GM19043 (cell line): ENCODE results near the gene TPCN2.

Experiments
- ATAC-seq: cut with Tn5 transposase; IDR thresholded peaks from one replicate; pipeline ENCODE4 v1.9.1; 2021; ENCODE audit warnings: low read depth; ENCODE audit not compliant: unreplicated experiment

The TPCN2 gene

DNA sequence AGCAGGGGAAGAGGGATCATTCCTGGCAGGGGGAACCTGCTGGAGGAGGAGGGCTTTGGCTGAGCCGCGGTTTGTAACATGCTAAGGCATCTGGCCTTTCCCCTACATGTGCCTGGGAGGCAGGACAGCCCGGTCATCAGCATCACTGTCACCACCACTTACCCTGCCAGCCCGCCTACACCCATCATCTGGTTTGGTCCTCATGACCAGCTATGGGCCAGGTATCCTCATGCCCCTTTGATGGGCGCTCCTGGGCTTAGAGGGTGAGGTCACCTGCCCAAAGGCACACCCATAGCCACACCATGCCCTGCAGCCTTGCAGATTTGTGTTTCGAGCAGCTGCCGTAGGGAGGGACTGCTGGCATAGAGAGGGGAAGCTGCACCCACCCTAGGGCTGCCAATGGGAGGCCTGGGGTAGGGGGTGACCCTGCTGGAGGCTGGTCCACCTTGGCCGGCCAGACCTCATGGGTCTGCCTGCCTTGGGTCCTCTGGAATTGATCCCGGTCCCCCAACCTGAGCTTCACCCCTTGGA is 38.3 kb upstream of the TPCN2 start:
- no peak for ATAC-seq

DNA sequence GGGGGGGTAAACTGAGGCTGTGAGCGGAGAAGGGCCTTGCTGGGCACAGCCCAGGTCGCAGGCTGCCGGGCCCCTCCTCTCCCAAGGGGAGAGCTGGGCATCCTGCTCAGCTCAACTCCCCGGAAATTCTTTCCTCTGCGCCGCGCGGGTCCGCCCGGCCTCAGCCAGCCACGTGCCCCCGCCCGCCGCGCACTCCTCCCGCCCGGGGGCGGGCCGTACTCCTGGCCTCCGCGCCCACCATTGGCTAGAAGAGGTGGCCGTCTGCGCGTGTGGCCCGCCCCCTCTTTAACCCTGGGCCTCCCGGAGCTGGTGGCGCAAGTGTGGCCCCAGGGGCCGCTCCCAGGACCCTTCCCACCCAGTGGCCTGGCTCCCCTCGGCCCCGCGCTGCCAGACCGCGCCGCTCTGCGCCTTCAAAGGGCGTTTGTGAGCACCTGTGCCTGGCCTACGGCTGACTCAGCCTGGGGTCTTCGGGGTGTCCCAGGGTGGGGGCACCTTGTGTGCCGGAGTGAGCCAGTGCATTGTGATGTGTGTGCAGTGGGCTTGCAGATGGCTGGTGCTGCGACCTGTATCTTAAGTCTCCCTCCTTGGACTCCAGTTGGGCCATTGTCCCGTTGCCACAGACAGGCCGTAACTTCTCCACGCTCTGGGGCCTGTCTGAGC is 37.6 kb upstream of the TPCN2 start:
- ATAC-seq: no peak

DNA sequence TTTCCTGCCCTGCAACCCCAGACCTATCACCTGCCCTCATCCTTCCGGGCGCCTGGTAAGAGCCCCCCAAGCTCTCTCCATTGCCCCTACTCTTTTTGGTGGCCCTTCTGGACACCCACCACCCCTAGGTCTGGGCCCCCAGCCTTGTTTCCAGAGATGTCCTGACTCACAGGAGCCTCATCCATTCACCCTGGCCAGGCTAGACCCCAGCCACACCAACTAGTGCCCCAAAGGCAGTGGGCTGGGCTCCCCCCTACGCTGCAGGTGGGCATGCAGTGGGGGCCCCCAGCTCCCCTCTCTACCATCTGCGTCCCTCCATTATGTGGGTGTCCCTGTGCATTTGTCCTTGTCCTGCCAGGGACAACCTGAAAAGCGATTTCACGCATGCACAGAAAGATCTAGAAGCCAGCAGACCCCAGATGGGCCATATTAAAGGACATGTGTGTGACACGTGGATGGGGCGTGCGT is 37.1 kb upstream of the TPCN2 start:
- ATAC-seq: no peak

DNA sequence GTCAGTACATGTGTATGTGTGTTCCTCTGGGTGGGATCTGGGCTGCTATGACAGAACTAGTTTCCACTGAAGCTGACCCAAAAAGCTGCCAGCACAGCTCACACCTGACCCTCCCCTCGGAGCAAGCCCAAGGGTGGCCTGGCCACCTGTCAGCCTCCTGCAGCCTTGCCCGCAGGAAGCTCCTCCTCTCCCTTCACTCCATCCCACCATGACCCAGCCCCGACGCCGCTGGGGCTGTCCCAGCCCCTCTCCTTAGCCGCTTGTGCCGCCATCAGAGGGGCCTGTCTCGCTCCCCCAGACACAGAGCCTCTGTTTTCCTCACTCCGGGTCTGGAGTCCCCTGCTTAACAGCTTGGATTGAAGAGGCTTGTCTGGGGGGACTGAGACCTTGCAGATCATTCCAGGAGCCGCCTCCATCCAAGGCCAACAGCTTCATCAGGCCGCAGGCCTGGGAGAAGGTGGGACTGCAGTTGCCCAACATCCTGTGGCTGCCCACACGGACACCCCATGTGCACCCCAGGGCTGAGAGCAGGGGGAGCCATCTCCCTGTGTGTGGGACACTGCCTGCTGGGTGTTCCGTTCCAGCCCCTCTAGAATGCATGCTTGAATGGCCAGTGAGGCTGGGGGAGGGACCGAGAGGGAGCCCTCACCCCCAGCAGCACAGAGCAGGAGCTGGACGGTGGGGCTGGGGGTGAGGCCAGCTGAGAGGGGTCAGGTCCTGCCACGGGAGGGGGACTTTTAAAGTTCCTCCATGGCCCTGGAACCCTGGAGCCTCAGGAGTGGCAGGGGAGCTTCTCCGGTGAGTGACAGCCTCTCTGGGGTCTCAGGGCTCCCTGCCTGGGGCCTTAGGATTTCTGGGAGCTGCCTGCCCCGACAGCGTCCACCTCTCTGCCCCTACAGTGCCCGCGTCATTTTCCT is 36.4 kb upstream of the TPCN2 start:
- ATAC-seq: no peak

DNA sequence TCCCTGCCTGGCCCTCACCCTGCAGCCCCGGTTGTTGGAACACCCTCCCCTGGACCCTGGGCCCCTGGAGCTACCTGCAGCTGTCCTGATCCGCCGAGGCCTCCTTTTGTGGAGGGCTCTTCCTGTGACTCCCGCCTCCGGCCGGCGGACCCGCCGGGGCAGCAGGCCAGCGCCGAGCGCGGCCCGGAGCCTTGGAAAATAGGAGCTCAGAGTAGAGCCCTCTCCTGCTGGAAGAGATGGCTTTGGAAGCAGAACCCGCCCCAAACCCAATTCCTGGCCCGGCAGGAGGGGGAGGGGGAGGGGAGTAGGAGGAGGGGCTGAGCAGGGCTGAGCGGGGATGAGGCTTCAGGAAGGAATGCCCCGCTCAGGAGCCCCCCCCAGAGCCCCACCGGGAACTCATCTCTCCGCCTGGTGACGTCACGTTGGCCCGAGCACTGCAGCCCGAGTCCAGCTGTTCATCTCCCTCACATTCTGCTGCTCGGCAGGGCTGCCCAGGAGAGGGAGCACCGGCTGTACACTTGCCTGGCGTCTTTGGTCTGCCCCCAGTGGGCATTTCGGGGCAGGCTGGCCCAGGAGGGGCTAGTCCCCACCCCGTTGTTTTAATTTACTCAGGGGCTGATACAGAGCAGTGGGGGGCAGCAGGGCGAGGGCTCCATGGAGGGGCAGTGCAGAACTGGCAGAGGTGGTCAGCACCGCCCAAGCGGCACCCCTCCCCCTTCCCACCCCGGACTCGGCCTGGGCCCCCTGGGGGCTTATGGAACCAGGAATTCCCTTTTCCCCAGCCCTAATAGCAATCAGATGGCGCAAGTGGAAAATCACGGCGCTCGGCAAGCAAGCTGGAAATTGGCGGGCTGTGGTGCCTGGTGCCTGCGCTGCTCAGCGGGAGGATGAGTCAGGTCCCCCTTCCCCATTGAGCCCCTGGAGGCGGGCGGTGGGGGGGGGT is 35.5 kb upstream of the TPCN2 start, which contains the start of gene MRGPRF:
Gene MRGPRF (minus strand): TSS at position 238 of the 943 bp plus-strand sequence. CDS start 3,345 bp downstream, outside the sequence.
- no peak for ATAC-seq

DNA sequence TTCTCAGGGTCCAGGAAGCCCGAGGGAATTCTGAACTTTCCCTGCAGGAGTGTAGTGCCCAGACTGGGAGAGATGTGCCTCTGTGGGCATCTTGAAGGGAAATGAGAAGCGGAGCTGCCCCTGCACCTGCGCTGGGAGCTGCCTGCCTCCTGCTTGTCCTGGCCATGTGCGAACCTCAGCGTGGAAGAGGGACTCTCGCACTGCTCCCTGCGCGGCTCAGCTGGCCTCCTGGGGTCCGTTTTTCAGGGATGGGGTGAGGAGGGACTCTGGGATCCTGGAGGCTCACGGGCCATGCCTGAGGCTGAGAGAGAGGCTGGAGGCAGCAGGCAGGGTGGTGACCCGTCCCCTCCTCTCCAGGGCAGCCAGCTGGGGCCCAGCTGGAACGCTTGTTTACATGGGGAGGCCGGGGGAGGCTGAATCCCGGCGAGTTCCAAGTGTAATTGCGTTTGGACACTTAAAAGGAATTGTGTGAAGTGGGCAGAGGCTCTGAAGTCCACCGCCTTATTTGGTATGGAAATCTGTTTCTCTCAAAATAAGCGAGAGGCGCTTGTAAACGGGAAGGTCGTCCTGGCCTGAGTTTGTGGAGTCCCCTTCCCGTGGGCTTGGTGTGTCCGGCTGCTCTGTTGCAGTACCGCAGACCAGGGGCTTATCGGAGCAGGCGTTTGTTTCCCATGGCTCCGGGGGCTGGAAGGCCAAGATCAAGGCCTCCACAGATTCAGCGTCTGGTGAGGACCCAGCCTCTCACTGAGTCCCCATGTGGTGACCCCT is 34.5 kb upstream of the TPCN2 start:
- no peak for ATAC-seq

DNA sequence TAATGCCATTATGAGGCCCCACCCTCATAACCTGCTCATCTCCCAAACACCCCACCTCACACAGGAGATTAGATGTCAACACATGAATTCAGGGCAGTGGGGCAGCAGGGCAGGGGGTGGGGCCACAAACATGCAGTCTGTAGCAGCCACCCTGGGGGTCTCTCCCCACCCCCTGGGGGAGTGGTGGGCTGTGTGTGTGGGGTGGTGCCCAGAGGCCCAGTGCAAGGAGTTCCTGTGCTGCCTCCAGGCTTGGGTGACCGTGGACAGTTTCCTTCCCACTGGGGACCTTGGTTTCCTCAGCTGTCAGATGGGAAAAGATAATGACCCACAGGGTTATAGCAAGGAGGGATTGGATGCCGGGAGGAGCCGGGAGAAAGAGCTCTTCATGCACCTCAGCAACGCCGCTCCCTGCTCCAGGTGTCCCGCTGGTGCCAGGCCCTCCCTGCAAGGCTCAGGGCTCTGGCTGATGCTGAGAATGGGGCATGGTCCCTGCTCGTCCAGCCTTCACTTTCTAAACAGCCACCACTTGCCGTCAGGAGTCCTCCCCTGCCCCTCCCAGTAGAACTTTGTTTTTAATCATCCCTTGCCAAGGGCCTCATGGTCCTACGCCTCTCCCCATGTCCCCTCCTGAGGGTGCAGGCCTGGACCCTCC is 33.7 kb upstream of the TPCN2 start:
- no peak for ATAC-seq

DNA sequence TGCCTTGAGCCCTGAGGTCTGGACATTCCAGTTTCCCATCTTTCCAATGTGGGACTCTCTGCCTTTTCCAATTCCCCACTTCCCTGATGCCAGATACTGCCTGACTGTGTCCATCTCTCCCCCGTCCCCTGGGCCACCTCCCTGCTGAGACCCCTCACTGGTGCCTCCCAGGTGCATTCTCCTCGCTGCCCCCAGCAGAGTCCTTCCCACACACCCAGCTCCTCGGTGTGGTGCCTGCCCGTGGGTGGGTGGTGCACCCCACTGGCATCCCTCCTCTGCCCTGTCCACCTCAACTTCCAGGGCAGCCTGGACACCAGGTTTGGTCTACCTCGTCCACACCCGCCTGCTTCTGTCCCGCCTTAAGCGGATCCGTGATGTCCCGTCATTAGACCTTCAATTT is 30.8 kb upstream of the TPCN2 start:
- no peak for ATAC-seq

DNA sequence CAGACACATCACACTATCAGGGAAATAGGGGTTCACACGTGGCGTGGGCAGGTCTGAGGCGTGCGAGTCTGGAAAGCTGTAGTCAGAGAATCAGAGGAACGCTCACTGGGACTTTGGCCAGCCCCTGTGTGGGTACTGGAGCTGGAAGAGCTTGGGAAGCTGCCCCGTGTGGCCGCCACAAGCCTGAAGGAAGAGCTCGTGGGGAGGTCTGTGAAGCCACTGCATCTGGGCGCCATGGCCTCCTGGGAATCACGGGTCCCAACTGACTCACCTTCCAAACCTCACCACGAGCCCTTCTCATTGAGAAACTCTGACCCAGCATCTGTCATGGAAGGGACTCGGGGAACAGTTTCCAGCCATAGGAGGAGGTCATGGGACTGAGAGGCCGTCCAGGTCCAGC is 29.8 kb upstream of the TPCN2 start:
- no peak for ATAC-seq

DNA sequence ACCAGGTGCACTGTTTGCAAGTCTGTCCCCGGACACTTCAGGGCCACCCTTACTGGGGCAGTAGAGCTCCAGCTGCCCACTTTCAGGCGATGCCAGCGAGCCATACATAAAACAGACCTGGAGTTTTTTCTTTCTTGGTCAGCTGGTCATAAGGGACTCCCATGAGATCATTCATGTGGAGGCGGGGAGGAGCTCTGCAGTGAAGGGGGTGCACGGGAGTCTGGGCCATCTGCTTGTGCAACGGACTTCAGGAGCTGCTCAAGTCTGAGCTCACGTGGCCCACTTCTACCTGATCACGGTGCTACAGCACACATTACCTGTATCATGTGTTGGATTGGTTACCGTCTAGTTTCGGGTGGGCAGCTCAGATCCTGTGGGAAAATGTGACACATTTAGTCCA is 26.5 kb upstream of the TPCN2 start:
- ATAC-seq: no peak

DNA sequence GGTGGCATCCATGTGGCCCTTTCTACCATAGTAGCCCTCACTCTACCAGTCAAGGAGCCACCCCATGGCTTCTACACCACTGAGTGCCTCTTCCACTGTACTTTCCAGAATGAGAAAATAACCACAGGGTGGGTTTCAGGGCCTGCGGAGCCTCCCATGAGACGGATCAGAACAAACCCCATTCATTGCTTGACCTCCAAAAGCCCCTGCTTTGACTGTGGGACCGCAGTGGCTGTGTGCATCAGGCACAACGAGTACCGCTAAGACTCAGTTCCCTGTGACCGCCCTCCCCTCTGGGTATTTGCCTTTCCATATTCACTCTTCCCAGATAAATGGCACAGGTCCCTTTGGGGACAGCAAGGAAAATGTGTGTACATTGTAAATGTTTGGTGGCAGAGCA is 24.2 kb upstream of the TPCN2 start:
- no peak for ATAC-seq

DNA sequence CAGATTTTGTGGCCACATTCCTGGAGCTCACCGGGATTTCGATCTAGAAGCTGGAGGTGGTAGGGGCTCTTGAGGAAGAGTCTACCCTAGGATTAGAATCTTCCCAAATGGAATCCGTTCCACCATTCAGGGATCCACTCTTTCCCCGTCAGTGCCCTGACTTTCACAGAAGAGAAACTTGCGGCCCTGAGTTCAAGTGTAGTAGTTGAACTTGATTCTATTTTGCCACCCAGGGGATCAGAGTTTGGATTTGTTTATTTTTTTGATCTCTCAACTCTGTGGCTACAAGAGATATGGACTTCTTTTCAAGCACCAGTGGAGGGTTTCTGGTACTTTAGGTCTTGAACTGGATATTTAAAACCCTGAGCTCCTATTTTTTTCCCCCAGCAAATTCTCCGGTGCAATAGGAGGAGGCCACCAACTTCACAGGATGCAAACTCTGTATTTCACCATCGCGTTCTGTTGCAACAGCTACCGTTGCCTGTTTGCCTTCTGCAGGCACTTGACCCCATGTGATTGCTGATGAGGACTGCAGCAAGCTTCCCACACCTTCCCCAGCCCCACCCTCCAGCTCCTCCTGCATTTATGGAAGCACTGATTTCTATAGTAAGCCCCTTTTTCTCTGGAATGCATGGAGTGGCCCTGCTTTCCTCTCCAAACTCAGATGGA is 20.9 kb upstream of the TPCN2 start:
- ATAC-seq: no peak

DNA sequence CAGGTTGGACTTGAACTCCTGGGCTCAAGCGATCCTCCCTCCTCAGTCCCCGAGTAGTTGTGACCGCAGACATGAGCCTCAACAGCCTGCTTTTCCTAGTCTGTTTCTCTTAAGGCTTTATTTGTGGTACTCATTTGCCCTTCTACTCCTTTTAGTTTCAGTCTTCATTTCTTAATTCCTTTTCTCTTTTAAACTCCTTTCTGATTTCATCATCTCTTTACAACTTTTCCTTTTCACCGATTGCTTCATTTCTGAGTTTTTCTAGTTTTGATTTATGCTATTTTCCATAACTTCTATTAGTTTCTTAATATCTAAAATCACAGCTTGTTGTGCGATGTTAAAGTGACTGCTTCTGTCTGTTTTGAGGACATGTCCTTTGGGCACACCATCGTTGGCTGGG is 18.4 kb upstream of the TPCN2 start:
- ATAC-seq: no peak

DNA sequence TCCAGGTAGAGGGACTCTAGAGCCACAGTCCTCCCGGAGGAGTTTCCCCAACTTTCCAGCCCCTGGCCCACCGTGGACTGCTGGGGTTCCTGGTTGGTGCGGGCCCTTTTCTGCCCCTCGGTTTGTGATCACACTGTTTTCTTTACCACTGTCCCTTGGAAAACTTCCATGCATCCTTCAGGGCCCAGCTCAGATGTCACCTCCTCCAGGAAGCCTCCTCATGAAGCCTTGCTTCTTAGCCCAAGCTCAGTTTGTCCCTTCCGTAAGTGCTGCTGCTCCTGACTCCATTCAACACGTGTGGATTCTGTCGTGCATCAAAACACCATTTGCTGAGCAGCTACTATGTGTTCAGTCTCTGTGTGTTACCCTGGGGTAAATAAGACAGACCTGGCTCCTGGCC is 15.9 kb upstream of the TPCN2 start:
- no peak for ATAC-seq

DNA sequence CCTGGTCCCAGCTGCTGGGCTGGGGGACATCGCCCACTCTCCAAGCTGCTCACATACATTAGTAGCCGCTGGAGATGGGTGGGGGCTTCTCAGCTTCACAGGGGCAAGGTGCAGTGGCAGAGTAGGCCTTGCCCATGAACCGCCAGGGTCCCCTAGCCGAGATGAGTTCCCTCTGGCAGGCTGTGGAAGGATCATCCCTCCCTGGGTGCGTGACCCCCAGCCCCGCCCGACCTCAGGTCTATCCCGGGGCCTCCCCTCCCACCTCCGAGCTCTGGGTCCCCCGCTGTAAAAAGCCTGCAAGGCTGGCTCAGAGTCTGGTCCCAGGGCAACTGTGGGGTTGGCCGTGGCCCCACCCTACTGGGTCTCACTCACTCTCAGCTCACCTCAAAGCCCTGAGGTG is 15.3 kb upstream of the TPCN2 start:
- ATAC-seq: no peak

DNA sequence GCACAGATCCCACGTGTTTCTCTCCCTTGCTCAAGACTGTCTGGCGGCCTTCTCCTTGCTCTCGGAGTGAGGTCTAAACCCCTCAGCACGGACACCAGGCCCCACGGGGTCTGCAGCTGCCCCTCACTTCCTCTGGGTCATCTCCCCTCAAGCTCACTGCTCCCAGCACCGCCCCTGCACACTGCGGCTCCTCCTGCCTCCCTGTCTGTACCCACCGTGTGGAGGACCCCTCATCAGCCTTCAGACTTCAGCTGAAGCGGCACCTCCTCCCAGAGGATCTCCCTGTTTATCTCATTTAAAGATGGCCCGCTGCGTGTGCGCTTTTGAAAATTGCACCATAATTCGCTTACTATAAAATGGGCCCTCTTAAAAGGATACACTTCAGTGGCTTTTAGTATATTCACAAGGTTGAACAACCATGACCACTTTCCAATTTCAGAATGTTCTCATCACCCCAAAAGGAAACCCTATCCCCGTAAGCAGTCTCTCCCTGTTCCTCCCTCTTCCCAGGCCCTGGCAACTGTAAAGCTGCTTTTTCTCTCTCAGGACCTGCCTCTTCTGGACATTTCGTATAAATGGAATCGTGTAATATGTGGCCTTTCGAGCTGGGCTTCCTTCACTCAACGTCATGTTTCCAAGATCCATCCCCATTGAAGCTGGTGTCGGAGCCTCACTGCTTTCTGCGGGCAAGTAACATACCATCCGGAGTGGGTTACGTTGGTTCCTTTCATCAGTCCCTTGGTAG is 14.4 kb upstream of the TPCN2 start:
- no peak for ATAC-seq

DNA sequence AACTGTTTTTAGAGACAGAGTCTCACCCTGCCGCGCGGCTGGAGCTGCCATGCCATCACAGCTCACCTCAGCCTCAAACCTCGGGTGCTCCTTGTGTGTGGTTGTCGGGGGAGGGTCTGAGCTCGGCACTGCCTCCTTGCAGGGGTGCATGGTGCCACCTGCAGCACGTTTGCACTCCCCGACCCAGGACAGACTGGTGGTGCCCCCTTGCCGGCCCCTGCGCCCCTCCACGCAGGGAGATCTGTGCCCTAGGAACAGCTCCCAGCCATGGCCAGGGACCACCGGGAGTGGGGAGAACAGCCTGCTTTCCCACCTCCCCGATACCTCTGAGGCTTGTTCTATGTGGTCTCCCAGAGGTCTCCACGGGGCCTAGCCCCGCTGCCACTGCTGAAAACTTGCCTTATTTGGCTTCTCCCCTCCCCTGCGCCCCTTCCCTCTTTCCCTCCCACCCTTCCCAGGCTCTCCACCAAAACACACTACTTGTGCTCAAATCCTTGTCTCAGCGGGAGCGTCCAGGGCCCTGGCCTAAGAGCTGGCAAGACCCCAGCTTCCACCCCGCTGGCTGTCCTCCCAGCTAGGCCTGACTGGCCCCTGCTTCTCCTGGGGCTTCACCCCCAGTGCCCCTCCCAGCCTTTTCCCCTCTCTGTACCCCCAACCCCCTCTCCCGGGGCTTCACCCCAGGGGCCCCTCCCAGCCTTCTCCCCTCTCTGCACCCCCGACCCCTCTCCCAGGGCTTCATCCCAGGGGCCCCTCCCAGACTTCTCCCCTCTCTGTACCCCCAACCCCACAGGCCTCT is 13.4 kb upstream of the TPCN2 start:
- ATAC-seq: no peak
